Neural cell (in vitro differentiated cells): Measurements from ENCODE around the gene TPD52L3.

ENCODE experiments used
- EP300 ChIP-seq: fragments of 450-650 bp; conservative IDR thresholded peaks from 2 replicates; pipeline ENCODE4 v1.6.1; 2014; ENCODE audit warnings: antibody characterized with exemption, mild to moderate bottlenecking, moderate library complexity; ENCODE audit not compliant: poor library complexity, severe bottlenecking
- EZH2 ChIP-seq: fragments of 200-600, 300-800 bp; shearing (Covaris generic), sonication (generic); IDR thresholded peaks from 2 replicates; pipeline ENCODE4 v1.6.1; 2014; ENCODE audit warnings: antibody characterized with exemption, low read length, borderline replicate concordance, mild to moderate bottlenecking; ENCODE audit not compliant: insufficient read depth, poor library complexity, severe bottlenecking
- MXI1 ChIP-seq: fragments of 450-650 bp; conservative IDR thresholded peaks from 2 replicates; pipeline ENCODE4 v1.6.1; 2014; ENCODE audit warnings: antibody characterized with exemption, mild to moderate bottlenecking; ENCODE audit not compliant: poor library complexity, severe bottlenecking
- POLR2AphosphoS5 ChIP-seq: IDR thresholded peaks from 2 replicates; pipeline ENCODE4 v1.6.1; 2012
- RAD21 ChIP-seq: fragments of 450-650 bp; conservative IDR thresholded peaks from 2 replicates; pipeline ENCODE4 v1.6.1; 2014; ENCODE audit warnings: antibody characterized with exemption, mild to moderate bottlenecking, moderate library complexity
- TAF1 ChIP-seq: IDR thresholded peaks from 2 replicates; pipeline ENCODE4 v1.6.1; 2012; ENCODE audit warnings: low read depth
- TF ChIP-seq, protein P1 (sequence below): fragments of 450-650 bp; IDR thresholded peaks from 2 replicates; pipeline ENCODE4 v1.5.1; 2014; ENCODE audit warnings: antibody characterized with exemption, mild to moderate bottlenecking, moderate library complexity; ENCODE audit not compliant: poor library complexity, severe bottlenecking
- TF ChIP-seq, protein P2 (sequence below): IDR thresholded peaks from 2 replicates; pipeline ENCODE4 v1.6.1; 2012; ENCODE audit warnings: borderline replicate concordance

DNA sequence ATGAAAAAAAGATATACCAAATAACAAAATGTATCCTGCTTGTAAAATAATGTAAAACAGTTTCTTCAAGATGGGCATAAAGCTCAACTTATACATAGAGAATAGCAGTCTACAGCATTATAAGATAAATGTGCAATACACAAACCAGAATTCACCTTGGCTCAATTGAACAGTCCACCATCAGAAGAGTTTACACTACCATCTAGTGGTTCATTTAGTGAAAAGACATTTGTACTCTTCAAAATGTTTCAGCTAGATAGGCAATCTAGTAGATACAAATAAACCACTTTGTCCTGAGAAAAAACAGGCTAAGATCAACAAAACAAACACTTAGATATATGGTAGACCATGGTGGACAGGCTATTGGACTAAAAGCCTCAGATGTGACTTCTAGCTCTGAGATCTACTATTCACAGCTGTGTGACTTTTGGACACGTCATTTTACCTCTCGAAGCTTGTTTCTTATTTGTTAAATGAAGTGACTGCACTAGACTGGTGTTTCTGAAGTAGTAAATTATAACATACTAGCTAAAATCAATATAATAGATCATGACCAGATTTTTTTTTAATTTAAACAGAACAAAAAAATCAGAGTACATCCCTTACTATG lies 22.1 kb upstream of the TPD52L3 start:
- no peak for TF ChIP-seq TAF1
- no peak for TF ChIP-seq EP300
- TF ChIP-seq, protein P1, sequence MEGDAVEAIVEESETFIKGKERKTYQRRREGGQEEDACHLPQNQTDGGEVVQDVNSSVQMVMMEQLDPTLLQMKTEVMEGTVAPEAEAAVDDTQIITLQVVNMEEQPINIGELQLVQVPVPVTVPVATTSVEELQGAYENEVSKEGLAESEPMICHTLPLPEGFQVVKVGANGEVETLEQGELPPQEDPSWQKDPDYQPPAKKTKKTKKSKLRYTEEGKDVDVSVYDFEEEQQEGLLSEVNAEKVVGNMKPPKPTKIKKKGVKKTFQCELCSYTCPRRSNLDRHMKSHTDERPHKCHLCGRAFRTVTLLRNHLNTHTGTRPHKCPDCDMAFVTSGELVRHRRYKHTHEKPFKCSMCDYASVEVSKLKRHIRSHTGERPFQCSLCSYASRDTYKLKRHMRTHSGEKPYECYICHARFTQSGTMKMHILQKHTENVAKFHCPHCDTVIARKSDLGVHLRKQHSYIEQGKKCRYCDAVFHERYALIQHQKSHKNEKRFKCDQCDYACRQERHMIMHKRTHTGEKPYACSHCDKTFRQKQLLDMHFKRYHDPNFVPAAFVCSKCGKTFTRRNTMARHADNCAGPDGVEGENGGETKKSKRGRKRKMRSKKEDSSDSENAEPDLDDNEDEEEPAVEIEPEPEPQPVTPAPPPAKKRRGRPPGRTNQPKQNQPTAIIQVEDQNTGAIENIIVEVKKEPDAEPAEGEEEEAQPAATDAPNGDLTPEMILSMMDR: peak; percentile 85
- no peak for TF ChIP-seq POLR2AphosphoS5
- no peak for TF ChIP-seq EZH2
- TF ChIP-seq, protein P2, sequence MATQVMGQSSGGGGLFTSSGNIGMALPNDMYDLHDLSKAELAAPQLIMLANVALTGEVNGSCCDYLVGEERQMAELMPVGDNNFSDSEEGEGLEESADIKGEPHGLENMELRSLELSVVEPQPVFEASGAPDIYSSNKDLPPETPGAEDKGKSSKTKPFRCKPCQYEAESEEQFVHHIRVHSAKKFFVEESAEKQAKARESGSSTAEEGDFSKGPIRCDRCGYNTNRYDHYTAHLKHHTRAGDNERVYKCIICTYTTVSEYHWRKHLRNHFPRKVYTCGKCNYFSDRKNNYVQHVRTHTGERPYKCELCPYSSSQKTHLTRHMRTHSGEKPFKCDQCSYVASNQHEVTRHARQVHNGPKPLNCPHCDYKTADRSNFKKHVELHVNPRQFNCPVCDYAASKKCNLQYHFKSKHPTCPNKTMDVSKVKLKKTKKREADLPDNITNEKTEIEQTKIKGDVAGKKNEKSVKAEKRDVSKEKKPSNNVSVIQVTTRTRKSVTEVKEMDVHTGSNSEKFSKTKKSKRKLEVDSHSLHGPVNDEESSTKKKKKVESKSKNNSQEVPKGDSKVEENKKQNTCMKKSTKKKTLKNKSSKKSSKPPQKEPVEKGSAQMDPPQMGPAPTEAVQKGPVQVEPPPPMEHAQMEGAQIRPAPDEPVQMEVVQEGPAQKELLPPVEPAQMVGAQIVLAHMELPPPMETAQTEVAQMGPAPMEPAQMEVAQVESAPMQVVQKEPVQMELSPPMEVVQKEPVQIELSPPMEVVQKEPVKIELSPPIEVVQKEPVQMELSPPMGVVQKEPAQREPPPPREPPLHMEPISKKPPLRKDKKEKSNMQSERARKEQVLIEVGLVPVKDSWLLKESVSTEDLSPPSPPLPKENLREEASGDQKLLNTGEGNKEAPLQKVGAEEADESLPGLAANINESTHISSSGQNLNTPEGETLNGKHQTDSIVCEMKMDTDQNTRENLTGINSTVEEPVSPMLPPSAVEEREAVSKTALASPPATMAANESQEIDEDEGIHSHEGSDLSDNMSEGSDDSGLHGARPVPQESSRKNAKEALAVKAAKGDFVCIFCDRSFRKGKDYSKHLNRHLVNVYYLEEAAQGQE: no peak
- TF ChIP-seq MXI1: no peak
- TF ChIP-seq RAD21: peak; percentile 89
